ENCODE measurements around the gene CACNA1H. TPM values are rescaled to one million over a fixed set of nuclear protein-coding genes. Genes with fewer than 3 reads are reported as not detected.

CACNA1H gene
- total RNA-seq, 1 experiment from 2014 or later: 24.3 TPM

DNA sequence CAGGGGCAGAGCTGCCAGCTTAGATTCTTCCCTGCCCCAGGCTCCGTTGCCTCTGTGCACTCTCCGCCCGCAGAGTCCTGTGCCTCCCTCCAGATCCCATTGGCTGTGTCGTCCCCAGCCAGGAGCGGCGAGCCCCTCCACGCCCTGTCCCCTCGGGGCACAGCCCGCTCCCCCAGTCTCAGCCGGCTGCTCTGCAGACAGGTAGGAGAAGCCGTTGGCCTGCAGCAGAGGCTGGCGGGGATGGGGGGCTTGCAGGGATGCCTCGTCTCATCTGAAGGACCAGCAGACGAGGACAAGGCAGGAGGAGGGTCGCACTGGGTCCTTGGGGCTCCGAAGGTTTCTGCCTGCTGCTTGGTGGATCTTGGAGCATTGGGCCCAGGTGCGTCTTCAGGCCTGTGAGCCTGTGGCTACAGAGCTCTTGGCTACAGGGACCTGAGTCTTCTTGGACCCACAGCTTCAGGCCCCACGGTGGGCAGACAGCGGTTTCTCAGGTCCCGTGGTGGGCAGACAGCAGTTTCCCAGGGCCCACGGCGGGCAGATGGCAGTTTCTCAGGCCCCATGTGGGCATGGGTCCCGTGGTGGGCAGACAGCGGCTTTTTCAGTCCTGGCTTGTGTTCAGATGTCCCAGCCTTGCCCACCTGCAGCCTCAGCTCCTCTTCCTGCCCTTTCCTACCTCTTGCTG lies 66.2 kb downstream of the CACNA1H start:
- RAD21 ChIA-PET (ENCODE audit: low non-redundant PET in 1 of 2, low total read pairs in 2 of 2, uncharacterized antibody in 2 of 2, unreplicated experiment in 2 of 2): no interaction called here
- Histone ChIP-seq H3K36me3 (ENCODE audit: control insufficient read depth in 1 of 2, insufficient read depth in 2 of 2, low read length in 2 of 2) (no peaks in the 10 kb centered on the region; a peak in 1 of 4 replicates), H3K9me3 (ENCODE audit: control insufficient read depth in 1 of 2, insufficient read depth in 1 of 2, low read depth in 1 of 2, low read length in 2 of 2) (no peaks in the 10 kb centered on the region), H3K27ac (ENCODE audit: low read depth, low read length) (no peak overlapping the region), H3K4me3 (replicated peaks in 1 of 2; ENCODE audit: low read depth in 1 of 2, low read length in 2 of 2) (no peak overlapping the region), H4K20me1 (ENCODE audit: insufficient read depth) (no peaks in the 10 kb centered on the region), H2AFZ (ENCODE audit: low read depth, low read length, poor library complexity, severe bottlenecking) (no peak overlapping the region), H3K79me2 (ENCODE audit: insufficient read depth, low read length) (no peaks in the 10 kb centered on the region), H3K4me2 (ENCODE audit: low read length) (no peak overlapping the region), H3K27me3 (ENCODE audit: insufficient read depth, low read length) (no peaks in the 10 kb centered on the region), H3K9ac (ENCODE audit: low read length) (no peak overlapping the region), H3K9me2 (ENCODE audit: insufficient read depth) (no peaks in the 10 kb centered on the region), H3K4me1 (ENCODE audit: control insufficient read depth in 1 of 2, insufficient read depth in 2 of 2, low read length in 2 of 2) (no peaks in the 10 kb centered on the region)
- DNase-seq (ENCODE audit: low read depth, low spot score) (no peak), ATAC-seq (no peak)
- intact Hi-C loops (cut with micrococcal nuclease): no loop called here
- TF ChIP-seq, protein P1, sequence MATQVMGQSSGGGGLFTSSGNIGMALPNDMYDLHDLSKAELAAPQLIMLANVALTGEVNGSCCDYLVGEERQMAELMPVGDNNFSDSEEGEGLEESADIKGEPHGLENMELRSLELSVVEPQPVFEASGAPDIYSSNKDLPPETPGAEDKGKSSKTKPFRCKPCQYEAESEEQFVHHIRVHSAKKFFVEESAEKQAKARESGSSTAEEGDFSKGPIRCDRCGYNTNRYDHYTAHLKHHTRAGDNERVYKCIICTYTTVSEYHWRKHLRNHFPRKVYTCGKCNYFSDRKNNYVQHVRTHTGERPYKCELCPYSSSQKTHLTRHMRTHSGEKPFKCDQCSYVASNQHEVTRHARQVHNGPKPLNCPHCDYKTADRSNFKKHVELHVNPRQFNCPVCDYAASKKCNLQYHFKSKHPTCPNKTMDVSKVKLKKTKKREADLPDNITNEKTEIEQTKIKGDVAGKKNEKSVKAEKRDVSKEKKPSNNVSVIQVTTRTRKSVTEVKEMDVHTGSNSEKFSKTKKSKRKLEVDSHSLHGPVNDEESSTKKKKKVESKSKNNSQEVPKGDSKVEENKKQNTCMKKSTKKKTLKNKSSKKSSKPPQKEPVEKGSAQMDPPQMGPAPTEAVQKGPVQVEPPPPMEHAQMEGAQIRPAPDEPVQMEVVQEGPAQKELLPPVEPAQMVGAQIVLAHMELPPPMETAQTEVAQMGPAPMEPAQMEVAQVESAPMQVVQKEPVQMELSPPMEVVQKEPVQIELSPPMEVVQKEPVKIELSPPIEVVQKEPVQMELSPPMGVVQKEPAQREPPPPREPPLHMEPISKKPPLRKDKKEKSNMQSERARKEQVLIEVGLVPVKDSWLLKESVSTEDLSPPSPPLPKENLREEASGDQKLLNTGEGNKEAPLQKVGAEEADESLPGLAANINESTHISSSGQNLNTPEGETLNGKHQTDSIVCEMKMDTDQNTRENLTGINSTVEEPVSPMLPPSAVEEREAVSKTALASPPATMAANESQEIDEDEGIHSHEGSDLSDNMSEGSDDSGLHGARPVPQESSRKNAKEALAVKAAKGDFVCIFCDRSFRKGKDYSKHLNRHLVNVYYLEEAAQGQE (IDR thresholded peaks at IDR 0.05; ENCODE audit: low read depth): no peak
- TF ChIP-seq EGR1 (IDR thresholded peaks at IDR 0.05; ENCODE audit: low read depth): no peak
- no peak for TF ChIP-seq EZH2 (IDR thresholded peaks at IDR 0.05)
- no TSS peak for BruUV-seq (replicated peaks)
- POLR2A ChIA-PET: no interaction called here
- CTCF ChIA-PET: no interaction called here

DNA sequence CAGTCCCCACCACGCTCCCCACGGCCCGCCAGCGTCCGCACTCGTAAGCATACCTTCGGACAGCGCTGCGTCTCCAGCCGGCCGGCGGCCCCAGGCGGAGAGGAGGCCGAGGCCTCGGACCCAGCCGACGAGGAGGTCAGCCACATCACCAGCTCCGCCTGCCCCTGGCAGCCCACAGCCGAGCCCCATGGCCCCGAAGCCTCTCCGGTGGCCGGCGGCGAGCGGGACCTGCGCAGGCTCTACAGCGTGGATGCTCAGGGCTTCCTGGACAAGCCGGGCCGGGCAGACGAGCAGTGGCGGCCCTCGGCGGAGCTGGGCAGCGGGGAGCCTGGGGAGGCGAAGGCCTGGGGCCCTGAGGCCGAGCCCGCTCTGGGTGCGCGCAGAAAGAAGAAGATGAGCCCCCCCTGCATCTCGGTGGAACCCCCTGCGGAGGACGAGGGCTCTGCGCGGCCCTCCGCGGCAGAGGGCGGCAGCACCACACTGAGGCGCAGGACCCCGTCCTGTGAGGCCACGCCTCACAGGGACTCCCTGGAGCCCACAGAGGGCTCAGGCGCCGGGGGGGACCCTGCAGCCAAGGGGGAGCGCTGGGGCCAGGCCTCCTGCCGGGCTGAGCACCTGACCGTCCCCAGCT lies 67.3 kb downstream of the CACNA1H start:
- Histone ChIP-seq H3K9me3 (ENCODE audit: control insufficient read depth in 1 of 2, insufficient read depth in 1 of 2, low read depth in 1 of 2, low read length in 2 of 2) (no peaks in the 10 kb centered on the region), H3K9me2 (ENCODE audit: insufficient read depth) (no peaks in the 10 kb centered on the region), H3K27ac (ENCODE audit: low read depth, low read length) (no peak overlapping the region), H4K20me1 (ENCODE audit: insufficient read depth) (no peaks in the 10 kb centered on the region), H3K4me1 (ENCODE audit: control insufficient read depth in 1 of 2, insufficient read depth in 2 of 2, low read length in 2 of 2) (no peaks in the 10 kb centered on the region), H3K27me3 (ENCODE audit: insufficient read depth, low read length) (no peaks in the 10 kb centered on the region), H3K36me3 (ENCODE audit: control insufficient read depth in 1 of 2, insufficient read depth in 2 of 2, low read length in 2 of 2) (no peaks in the 10 kb centered on the region; a peak in 1 of 4 replicates), H3K4me3 (replicated peaks in 1 of 2; ENCODE audit: low read depth in 1 of 2, low read length in 2 of 2) (no peak overlapping the region), H3K4me2 (ENCODE audit: low read length) (no peak overlapping the region), H3K9ac (ENCODE audit: low read length) (no peak overlapping the region), H3K79me2 (ENCODE audit: insufficient read depth, low read length) (no peaks in the 10 kb centered on the region), H2AFZ (ENCODE audit: low read depth, low read length, poor library complexity, severe bottlenecking) (no peak overlapping the region)
- TF ChIP-seq, protein P2, sequence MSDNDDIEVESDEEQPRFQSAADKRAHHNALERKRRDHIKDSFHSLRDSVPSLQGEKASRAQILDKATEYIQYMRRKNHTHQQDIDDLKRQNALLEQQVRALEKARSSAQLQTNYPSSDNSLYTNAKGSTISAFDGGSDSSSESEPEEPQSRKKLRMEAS (IDR thresholded peaks at IDR 0.05): no peak
- TF ChIP-seq POLR2A (IDR thresholded peaks at IDR 0.05; ENCODE audit: borderline replicate concordance, extremely low read depth, insufficient read depth, insufficient read length) (no peak), RAD21 (IDR thresholded peaks at IDR 0.05; ENCODE audit: low read depth) (no peak), ZFX (IDR thresholded peaks at IDR 0.05) (no peak), SRF (IDR thresholded peaks at IDR 0.05; ENCODE audit: low read depth) (no peak), FOSL1 (IDR thresholded peaks at IDR 0.05; ENCODE audit: low read depth) (no peak), SIN3A (IDR thresholded peaks at IDR 0.05; ENCODE audit: low read depth) (no peak), SP1 (IDR thresholded peaks at IDR 0.05; ENCODE audit: low read depth) (no peak), EZH2phosphoT487 (IDR thresholded peaks at IDR 0.05; ENCODE audit: borderline replicate concordance) (no peak), EGR1 (IDR thresholded peaks at IDR 0.05; ENCODE audit: low read depth) (no peak)
- TF ChIP-seq, protein P3, sequence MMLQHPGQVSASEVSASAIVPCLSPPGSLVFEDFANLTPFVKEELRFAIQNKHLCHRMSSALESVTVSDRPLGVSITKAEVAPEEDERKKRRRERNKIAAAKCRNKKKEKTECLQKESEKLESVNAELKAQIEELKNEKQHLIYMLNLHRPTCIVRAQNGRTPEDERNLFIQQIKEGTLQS (IDR thresholded peaks at IDR 0.05): no peak
- TF ChIP-seq, protein P1 (IDR thresholded peaks at IDR 0.05; ENCODE audit: low read depth): no peak
- CTCF ChIA-PET: no interaction called here
- RAD21 ChIA-PET (ENCODE audit: low non-redundant PET in 1 of 2, low total read pairs in 2 of 2, uncharacterized antibody in 2 of 2, unreplicated experiment in 2 of 2): no interaction called here
- BruUV-seq (replicated peaks): no TSS peak
- no peak for DNase-seq (ENCODE audit: low read depth, low spot score)
- intact Hi-C loops (cut with micrococcal nuclease): no loop called here
- no peak for ATAC-seq
- POLR2A ChIA-PET: no interaction called here
